Uterus (tissue), 2 donors: Measurements from ENCODE around the gene WDR75.

ENCODE experiments used
- CTCF ChIP-seq, 4 experiments: fragments of 200-600 bp in 2 of 4; fragments of 450-650 bp in 2 of 4; sonication (generic) in 2 of 4; IDR thresholded peaks; one replicate each; pipeline ENCODE4 v1.5.1; 2016 to 2019; ENCODE audit warnings: antibody characterized with exemption in 4 of 4, mild to moderate bottlenecking in 2 of 4, moderate library complexity in 1 of 4
- POLR2A ChIP-seq, 2 donors: fragments of 450-650 bp; IDR thresholded peaks; one replicate each; pipeline ENCODE4 v1.6.1; 2016; ENCODE audit warnings: antibody characterized with exemption in 2 of 2, mild to moderate bottlenecking in 1 of 2, moderate library complexity in 1 of 2

GRCh38 chr2:189502714-189503113, 61.4 kb downstream of the WDR75 start:
- TF ChIP-seq CTCF (IDR thresholded peaks at IDR 0.05) (no peak), POLR2A (IDR thresholded peaks at IDR 0.05) (no peak)
